DOHH2 (cell line): ENCODE results near the gene FOXD2.

Experiments
- H3F3A ChIP-seq: fragments of 200-600 bp; sonication (generic), shearing (Covaris generic); 2 replicates; pipeline ENCODE4 v1.6.0; 2016; ENCODE audit warnings: antibody characterized with exemption, mild to moderate bottlenecking; ENCODE audit not compliant: control insufficient read depth, insufficient read depth
- H3K27ac ChIP-seq: fragments of 200-600 bp; sonication (generic); 2 replicates; pipeline ENCODE4 v1.5.1; 2014; ENCODE audit warnings: low read depth, mild to moderate bottlenecking, low read length, moderate library complexity
- H3K27me3 ChIP-seq: fragments of 200-600 bp; sonication (generic); 2 replicates; pipeline ENCODE4 v1.6.1; 2014; ENCODE audit warnings: mild to moderate bottlenecking, low read length, mixed read lengths; ENCODE audit not compliant: control insufficient read depth
- H3K36me3 ChIP-seq: fragments of 200-600 bp; sonication (generic); 2 replicates; pipeline ENCODE4 v1.6.1; 2014; ENCODE audit warnings: mild to moderate bottlenecking, low read length, moderate library complexity, mixed read lengths; ENCODE audit not compliant: control insufficient read depth
- H3K4me1 ChIP-seq: fragments of 200-600 bp; sonication (generic); 2 replicates; pipeline ENCODE4 v1.6.1; 2014; ENCODE audit warnings: mild to moderate bottlenecking, low read length, mixed read lengths; ENCODE audit not compliant: control insufficient read depth
- H3K4me2 ChIP-seq: fragments of 200-600 bp; sonication (generic); 2 replicates; pipeline ENCODE4 v1.6.0; 2014; ENCODE audit warnings: mild to moderate bottlenecking, low read length, moderate library complexity
- H3K4me3 ChIP-seq: fragments of 200-600 bp; sonication (generic); 2 replicates; pipeline ENCODE4 v1.5.1; 2014; ENCODE audit warnings: mild to moderate bottlenecking, low read length, mixed read lengths
- H3K79me2 ChIP-seq: fragments of 200-600 bp; sonication (generic); 2 replicates; pipeline ENCODE4 v1.6.1; 2014; ENCODE audit warnings: mild to moderate bottlenecking, low read length, mixed read lengths; ENCODE audit not compliant: control insufficient read depth
- H3K9me2 ChIP-seq: fragments of 200-600 bp; sonication (generic); replicated peaks from 2 replicates; pipeline ENCODE4 v1.6.1; 2014; ENCODE audit warnings: mild to moderate bottlenecking, low read length, mixed read lengths; ENCODE audit not compliant: control insufficient read depth
- H3K9me3 ChIP-seq: fragments of 200-600 bp; sonication (generic); 2 replicates; pipeline ENCODE4 v1.6.1; 2014; ENCODE audit warnings: antibody characterized with exemption, low read length, mixed read lengths; ENCODE audit not compliant: control insufficient read depth, insufficient read depth
- H4K20me1 ChIP-seq: fragments of 200-600 bp; sonication (generic); 2 replicates; pipeline ENCODE4 v1.6.0; 2014; ENCODE audit warnings: low read depth, mild to moderate bottlenecking, antibody characterized with exemption, low read length, moderate library complexity; ENCODE audit not compliant: control insufficient read depth, insufficient read depth
- EZH2phosphoT487 ChIP-seq: fragments of 200-600 bp; sonication (generic); IDR thresholded peaks from 2 replicates; pipeline ENCODE4 v1.6.1; 2017; ENCODE audit warnings: borderline replicate concordance, mild to moderate bottlenecking, antibody characterized with exemption, low read length, moderate library complexity, mixed read lengths
- TF ChIP-seq, protein P1 (sequence below): fragments of 200-600 bp; sonication (generic); IDR thresholded peaks from one replicate; pipeline ENCODE4 v1.5.1; 2014; ENCODE audit warnings: antibody characterized with exemption, mild to moderate bottlenecking, low read depth, low read length; ENCODE audit not compliant: poor library complexity, severe bottlenecking

The FOXD2 gene

DNA sequence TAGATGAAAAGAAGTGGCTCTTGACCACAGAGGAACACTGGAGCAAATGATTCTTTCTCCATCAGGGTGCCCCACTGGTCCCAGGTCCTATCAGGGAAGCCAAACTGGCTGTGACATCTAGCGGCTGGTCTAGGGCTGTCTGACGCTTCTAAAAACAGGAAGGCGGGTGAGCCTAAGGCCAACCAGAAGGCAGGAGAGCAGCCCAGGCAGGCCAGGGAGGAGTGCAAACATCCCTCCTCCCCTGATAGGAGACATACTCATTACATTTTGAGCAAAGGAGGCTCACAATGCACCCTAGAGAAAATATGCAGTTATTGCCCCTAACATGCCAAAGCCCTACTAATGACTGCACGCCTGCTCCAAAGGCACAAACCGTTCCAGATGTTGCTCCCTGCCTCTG is 32.1 kb upstream of the FOXD2 start:
- Histone ChIP-seq H3K4me1 (no peaks in the 10 kb centered on the region), H3K27me3 (peaks cover 3% of the 10 kb centered on the region; the same call in 1 of the 2 replicates), H3K79me2 (no peaks in the 10 kb centered on the region), H3F3A (no peaks in the 10 kb centered on the region), H3K4me3 (no peak overlapping the region), H4K20me1 (no peaks in the 10 kb centered on the region), H3K4me2 (no peak overlapping the region), H3K27ac (no peak overlapping the region), H3K36me3 (no peaks in the 10 kb centered on the region), H3K9me2 (no peaks in the 10 kb centered on the region), H3K9me3 (no peaks in the 10 kb centered on the region)
- TF ChIP-seq EZH2phosphoT487, result no peak
- TF ChIP-seq, protein P1, sequence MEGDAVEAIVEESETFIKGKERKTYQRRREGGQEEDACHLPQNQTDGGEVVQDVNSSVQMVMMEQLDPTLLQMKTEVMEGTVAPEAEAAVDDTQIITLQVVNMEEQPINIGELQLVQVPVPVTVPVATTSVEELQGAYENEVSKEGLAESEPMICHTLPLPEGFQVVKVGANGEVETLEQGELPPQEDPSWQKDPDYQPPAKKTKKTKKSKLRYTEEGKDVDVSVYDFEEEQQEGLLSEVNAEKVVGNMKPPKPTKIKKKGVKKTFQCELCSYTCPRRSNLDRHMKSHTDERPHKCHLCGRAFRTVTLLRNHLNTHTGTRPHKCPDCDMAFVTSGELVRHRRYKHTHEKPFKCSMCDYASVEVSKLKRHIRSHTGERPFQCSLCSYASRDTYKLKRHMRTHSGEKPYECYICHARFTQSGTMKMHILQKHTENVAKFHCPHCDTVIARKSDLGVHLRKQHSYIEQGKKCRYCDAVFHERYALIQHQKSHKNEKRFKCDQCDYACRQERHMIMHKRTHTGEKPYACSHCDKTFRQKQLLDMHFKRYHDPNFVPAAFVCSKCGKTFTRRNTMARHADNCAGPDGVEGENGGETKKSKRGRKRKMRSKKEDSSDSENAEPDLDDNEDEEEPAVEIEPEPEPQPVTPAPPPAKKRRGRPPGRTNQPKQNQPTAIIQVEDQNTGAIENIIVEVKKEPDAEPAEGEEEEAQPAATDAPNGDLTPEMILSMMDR, result no peak

DNA sequence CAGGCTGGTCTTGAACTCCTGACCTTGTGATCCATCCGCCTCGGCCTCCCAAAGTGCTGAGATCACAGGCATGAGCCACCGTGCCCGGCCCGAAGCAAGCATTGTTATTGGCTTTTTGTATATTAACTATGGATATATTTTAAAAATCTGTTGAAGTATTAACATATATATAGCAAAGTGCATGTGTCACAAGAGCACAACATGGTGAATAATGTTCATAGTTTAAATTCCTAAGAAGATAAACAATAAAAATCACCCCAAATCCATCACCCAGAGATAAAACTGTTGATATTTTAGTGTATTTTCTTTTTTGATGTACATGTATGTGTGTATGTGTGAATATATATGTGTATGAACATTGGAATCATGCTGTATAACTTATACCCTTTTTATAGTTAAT is 30.9 kb upstream of the FOXD2 start:
- Histone ChIP-seq H3K79me2 (no peaks in the 10 kb centered on the region), H3K4me3 (no peak overlapping the region), H3K9me3 (no peaks in the 10 kb centered on the region), H3K9me2 (no peaks in the 10 kb centered on the region), H4K20me1 (no peaks in the 10 kb centered on the region), H3F3A (no peaks in the 10 kb centered on the region), H3K27me3 (peaks cover 3% of the 10 kb centered on the region; the same call in 1 of the 2 replicates), H3K4me2 (no peak overlapping the region), H3K4me1 (no peaks in the 10 kb centered on the region), H3K27ac (no peak overlapping the region), H3K36me3 (no peaks in the 10 kb centered on the region)
- TF ChIP-seq EZH2phosphoT487, result no peak
- TF ChIP-seq, protein P1, result no peak

DNA sequence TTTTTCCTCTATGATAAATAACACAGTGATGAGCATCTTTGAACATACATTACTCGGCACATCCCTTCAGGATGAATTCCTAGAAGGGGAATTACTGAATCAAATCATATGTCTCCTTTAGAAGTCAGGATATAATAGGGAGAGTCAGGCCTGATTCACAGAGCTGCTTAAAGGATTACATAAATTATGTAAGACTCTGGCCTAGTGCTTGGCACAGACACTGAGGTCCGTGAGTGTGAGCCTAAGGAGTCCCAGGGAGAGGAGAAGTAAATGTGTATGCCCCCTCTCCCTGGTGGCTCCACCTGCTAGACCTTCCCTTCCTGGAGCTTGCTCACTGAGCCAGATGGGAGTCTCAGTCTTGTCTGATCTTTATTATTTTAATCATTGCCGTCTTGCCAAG is 30.4 kb upstream of the FOXD2 start:
- Histone ChIP-seq H3K4me1 (no peaks in the 10 kb centered on the region), H3K4me2 (no peak overlapping the region), H3K4me3 (no peak overlapping the region), H3K9me2 (no peaks in the 10 kb centered on the region), H3K79me2 (no peaks in the 10 kb centered on the region), H3K27me3 (no peaks in the 10 kb centered on the region; the same call in 1 of the 2 replicates), H3F3A (no peaks in the 10 kb centered on the region), H3K9me3 (no peaks in the 10 kb centered on the region), H4K20me1 (no peaks in the 10 kb centered on the region), H3K36me3 (no peaks in the 10 kb centered on the region), H3K27ac (no peak overlapping the region)
- no peak for TF ChIP-seq EZH2phosphoT487
- TF ChIP-seq, protein P1, result no peak
